SK-N-DZ (cell line): Measurements from ENCODE around the gene MMEL1. TPM values are rescaled to one million over a fixed set of nuclear protein-coding genes. Genes with fewer than 3 reads are reported as not detected.
"Not testable (repeated sequence)": the region's sequence is repeated elsewhere in the genome, so short reads cannot be mapped to it uniquely, and the experiment has no call there.

ENCODE experiments used
- DNase-seq: peaks from one replicate; pipeline ENCODE4 v3.0.0-alpha.2; 2015; ENCODE audit warnings: low spot score
- polyA plus RNA-seq, 2 experiments: library from polyadenylated mRNA; depleted of rRNA; stranded (reverse); fragments of >200 nt; gene quantifications; 2 replicates each; pipeline ENCODE4 v1.2.3, GENCODE V29; 2014

MMEL1 gene
- polyA plus RNA-seq (2014; cell fraction: cytosol; rRNA removed): not detected in 2 replicates
- not detected in 2 replicates for polyA plus RNA-seq (2014; cell fraction: nucleus; rRNA removed)

- no peak for DNase-seq
Observed at GRCh38 chr1:2632561-2633361, at the start of gene MMEL1. Gene MMEL1, minus strand, starts transcription at chr1:2633016. Its CDS starts 3,532 bp downstream, at chr1:2629484.

GRCh38 chr1:2676726-2677125 is 43.9 kb upstream of the MMEL1 start:
- not testable (repeated sequence) for DNase-seq

- DNase-seq: not testable (repeated sequence)
Observed at GRCh38 chr1:2671656-2672055, 38.8 kb upstream of the MMEL1 start.

GRCh38 chr1:2659806-2660205 is 27.0 kb upstream of the MMEL1 start:
- DNase-seq: not testable (repeated sequence)

DNA sequence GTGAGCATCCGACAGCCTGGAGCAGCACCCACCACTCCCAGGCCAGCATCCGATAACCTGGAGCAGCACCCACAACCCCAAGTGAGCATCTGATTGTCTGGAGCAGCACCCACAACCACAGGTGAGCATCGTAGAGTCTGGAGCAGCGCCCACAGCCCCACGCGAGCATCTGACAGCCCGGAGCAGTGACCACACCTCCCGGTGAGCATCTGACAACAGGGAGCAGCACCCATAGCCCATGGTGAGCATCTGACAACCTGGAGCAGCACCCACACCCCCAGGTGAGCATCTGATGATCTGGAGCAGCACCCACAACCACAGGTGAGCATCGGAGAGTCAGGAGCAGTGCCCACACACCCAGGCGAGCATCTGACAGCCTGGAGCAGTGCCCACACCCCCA is 25.1 kb upstream of the MMEL1 start:
- not testable (repeated sequence) for DNase-seq

DNA sequence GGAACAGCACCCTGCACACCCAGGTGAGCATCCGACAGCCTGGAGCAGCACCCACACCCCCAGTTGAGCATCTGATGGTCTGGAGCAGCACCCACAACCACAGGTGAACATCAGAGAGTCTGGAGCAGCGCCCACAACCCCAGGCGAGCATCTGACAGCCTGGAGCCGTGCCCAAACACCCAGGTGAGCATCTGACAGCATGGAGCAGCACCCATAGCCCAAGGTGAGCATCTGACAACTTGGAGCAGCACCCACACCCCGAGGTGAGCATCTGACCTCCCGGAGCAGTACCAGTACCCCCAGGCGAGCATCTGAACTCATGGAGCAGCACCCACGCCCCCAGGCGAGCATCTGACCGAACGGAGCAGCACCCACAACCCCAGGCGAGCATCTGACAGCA is 24.3 kb upstream of the MMEL1 start:
- DNase-seq: not testable (repeated sequence)

DNA sequence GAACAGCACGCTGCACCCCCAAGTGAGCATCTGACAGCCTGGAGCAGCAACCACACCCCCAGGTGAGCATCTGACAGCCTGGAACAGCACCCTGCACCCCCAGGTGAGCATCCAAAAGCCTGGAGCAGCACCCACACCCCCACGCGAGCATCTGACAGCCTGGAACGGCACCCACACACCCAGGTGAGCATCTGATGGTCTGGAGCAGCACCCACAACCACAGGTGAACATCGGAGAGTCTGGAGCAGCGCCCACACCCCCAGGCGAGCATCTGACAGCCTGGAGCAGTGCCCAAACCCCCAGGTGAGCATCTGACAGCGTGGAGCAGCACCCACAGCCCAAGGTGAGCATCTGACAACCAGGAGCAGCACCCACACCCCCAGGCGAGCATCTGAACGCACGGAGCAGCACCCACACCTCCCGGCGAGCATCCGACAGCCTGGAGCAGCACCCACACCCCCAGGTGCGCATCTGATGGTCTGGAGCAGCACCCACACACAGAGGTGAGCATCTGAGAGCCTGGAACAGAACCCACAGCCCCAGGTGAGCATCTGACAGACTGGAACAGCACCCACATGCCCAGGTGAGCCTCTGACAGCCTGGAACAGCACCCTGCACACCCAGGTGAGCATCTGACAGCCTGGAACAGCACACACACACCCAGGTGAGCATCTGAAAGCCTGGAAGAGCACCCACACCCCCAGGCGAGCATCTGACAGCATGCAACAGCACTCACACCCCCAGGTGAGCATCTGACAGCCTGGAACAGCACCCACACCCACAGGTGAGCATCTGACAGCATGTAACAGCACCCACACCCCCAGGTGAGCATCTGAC is 23.0 kb upstream of the MMEL1 start:
- not testable (repeated sequence) for DNase-seq

DNA sequence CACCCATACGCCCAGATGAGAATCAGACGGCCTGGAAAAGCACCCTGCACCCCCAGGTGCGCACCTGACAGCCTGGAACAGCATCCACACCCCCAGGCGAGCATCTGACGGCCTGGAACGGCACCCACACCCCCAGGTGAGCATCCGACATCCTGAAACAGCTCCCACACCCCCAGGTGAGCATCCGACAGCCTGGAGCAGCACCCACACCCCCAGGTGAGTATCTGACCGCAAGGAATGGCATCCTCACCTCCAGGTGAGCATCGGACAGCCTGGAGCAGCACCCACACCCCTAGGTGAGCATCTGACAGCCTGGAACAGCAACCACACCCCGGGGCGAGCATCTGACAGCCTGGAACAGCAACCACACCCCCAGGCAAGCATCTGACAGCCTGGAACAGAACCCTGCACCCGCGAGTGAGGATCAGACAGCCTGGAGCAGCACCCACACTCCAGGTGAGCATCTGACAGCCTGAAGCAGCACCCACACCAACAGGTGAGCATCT is 21.7 kb upstream of the MMEL1 start:
- not testable (repeated sequence) for DNase-seq

DNA sequence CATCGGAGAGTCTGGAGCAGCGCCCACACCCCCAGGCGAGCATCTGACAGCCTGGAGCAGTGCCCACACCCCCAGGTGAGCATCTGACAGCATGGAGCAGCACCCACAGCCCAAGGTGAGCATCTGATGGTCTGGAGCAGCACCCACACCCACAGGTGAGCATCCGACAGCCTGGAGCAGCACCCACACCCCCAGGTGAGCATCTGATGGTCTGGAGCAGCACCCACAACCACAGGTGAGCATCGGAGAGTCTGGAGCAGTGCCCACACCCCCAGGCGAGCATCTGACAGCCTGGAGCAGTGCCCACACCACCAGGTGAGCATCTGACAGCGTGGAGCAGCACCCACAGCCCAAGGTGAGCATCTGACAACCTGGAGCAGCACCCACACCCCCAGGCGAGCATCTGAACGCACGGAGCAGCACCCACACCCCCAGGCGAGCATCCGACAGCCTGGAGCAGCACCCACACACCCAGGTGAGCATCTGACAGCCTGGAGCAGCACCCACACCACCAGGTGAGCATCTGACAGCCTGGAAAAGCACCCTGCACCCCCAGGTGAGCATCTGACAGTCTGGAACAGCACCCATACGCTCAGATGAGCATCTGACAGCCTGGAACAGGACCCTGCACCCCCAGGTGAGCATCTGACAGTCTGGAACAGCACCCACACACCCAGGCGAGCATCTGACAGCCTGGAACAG is 21.1 kb upstream of the MMEL1 start:
- DNase-seq: not testable (repeated sequence)

- DNase-seq: not testable (repeated sequence)
Observed at GRCh38 chr1:2652926-2653571, 20.2 kb upstream of the MMEL1 start.

DNA sequence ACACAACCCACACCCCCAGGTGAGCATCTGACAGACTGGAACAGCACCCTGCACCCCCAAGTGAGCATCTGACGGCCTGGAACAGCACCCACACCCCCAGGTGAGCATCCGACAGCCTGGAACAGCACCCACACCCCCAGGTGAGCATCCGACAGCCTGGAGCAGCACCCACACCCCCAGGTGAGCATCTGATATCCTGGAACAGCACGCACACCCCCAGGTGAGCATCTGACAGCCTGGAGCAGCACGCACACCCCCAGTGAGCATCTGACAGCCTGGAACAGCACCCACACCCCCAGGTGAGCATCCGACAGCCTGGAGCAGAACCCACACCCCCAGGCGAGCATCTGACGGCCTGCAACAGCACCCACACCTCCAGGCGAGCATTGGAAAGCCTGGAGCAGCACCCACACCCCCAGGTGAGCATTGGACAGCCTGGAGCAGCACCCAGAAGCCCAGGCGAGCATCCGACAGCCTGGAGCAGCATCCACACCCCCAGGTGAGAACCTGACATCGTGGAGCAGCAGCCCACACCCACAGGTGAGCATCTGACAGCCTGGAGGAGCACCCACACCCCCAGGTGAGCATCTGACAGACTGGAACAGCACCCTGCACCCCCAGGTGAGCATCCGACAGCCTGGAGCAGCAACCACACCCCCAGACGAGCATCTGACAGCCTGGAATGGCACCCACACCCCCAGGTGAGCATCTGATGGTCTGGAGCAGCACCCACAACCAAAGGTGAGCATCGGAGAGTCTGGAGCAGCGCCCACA is 19.5 kb upstream of the MMEL1 start:
- not testable (repeated sequence) for DNase-seq

GRCh38 chr1:2650967-2651645 is 18.3 kb upstream of the MMEL1 start:
- DNase-seq: no peak

- no peak for DNase-seq
Observed at GRCh38 chr1:2646837-2647236, 14.0 kb upstream of the MMEL1 start.

- DNase-seq: no peak
Observed at GRCh38 chr1:2645776-2646175, 13.0 kb upstream of the MMEL1 start.

- no peak for DNase-seq
Observed at GRCh38 chr1:2645143-2645542, 12.3 kb upstream of the MMEL1 start.

DNA sequence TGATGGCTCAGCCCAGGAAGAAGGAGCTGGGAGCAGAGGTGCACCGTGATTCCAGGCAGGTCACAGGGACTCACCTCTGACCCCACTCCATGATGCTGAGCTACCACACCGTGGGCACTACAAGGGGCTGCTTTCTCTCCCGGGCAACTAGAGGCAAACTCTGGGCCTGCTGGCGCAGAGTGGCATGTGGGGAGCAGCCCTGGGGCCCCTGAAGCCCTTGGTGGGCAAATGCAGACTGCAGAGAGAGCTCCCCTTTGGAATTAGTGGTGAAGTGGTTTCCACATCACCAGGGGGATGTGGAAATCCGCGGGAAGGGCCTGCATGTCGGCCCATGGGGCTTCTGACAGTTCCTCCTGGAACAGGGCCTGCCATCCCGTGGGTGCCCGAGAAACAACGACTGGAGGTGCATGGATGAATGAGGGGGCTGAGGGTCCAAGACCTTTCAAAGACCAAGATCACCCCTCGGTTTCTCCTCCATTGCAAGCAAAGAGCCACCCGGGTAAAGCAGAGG is 11.8 kb upstream of the MMEL1 start:
- DNase-seq: no peak

GRCh38 chr1:2644171-2644570 is 11.4 kb upstream of the MMEL1 start:
- DNase-seq: no peak

GRCh38 chr1:2643414-2644077 is 10.7 kb upstream of the MMEL1 start:
- no peak for DNase-seq
